NCI-H1092 treated with DMSO at 0.1 percent for 48 hours (cell line): ENCODE data around the gene KLC1.

Experiments
- DNase-seq: peaks from one replicate; lab custom pipeline; 2025; lab: John Stamatoyannopoulos, UW

KLC1 gene

DNA sequence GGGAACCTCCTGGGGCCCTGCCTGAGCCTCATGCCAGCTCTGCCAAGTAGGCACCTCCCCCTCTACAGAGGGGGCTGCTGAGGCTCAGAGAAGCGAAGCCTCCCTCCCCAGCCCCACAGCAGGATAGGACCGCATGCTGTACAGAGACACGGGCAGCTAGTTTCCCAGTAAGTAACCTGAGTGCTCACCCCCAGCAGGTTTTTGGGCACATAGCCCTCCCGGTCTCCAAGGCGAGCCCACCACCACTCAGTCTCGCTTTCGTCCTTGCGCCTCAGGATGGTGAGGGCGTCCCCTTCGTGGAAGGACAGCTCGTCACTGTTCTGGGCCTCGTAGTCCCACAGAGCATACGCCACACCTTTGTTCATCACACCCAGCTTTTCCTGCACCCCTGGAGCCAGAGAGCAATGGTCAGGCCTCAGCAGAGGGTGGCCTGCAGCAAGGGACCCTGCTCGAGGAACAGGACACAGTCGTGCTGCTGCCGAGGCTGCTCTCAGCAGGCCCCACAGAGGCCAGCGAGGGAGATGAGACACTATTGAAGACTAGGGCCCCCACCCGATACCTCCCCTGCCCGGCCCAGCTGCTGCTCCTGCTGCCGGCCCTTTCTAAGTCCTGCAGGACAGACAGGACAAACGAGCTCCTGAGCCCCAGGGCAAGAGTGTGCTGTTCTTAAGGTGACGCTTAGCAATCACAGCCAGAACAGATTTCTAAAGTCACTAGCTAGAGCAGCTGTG is 107.0 kb downstream of the KLC1 start:
- no peak for DNase-seq

DNA sequence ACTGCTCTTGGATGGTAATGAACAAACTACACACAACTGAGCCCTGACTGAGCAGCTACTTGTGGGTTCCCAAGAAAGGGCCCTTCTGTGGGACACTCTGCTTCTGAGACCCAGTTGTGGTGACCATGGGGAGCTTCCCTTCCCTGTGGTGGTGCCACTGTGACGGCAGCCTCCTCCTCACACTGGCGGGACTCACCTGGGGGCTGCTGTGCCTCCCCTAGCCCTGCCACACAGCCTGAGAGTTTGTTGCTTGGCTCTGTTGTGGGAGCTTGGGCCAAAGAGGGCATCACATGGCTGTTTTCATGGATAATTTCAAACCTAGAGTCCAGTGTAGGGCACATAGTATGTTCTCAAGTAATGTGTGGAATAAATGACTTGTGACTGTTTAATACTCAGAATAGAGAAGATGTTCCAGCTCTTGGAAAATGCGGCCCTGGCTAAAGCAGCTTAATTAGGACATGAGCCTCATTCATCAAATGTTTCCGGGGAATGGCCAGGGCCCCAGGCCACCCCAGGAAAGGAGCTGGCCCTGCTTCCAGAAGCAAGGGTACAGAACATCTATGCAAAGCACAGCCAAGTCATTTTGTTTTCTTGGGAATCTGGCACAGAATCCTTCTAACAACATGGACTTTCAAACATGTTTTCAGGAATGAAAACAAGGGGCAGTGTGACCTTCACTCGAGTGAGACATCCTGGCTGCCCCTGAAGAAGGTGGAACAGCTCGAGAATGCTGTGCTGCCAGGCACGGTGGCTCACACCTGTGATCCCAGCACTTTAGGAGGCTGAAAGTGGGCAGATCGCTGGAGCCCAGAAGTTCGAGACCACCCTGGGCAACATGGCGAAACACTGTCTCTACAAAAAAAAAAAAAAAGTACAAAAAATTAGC is 107.8 kb downstream of the KLC1 start:
- no peak for DNase-seq

DNA sequence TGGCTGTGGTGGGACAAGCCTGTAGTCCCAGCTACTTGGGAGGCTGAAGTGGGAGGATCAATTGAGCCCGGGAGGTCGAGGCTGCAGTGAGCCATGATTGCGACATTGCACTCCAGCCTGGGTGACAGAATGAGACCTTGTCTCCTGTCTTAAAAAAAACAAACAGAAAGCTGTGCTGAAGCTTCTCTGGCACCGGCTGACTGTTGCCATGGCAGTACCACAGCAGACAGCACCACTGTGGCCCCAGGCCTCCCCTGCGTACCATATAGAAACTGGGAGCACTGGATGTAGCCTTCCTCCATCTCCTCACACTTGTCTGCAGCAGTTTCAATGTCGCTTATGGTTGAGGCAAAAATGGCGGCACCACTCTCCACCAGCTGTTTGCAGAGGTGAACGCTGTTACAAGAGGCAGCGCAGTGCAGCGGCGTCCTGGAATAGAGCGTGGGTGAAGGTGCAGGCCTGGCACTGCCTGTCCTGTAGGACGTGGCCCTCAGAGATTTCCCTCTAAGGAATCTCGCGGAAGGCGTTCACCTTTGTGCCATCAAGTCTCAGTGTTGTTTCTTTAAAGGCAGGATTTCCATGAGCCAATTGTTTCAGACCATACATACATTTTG is 108.5 kb downstream of the KLC1 start:
- no peak for DNase-seq

DNA sequence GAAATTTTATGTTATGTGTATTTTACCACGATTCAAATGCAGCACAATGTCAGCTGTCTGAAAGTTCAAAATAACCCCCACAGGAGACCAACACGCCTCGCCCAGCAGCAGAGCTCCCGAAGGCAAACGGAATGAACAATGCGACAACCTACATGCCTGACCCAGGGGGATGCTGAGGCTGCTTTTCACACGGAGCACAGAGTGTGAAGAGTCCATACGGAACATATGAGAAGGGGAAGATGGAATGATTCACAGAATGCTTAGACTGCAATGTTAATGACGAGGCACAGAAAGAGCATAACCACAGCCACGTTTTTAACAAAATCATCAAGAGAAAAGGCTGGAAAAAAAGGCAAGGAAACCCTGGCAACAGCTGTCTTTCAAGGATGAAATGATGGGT is 109.2 kb downstream of the KLC1 start:
- DNase-seq: no peak

DNA sequence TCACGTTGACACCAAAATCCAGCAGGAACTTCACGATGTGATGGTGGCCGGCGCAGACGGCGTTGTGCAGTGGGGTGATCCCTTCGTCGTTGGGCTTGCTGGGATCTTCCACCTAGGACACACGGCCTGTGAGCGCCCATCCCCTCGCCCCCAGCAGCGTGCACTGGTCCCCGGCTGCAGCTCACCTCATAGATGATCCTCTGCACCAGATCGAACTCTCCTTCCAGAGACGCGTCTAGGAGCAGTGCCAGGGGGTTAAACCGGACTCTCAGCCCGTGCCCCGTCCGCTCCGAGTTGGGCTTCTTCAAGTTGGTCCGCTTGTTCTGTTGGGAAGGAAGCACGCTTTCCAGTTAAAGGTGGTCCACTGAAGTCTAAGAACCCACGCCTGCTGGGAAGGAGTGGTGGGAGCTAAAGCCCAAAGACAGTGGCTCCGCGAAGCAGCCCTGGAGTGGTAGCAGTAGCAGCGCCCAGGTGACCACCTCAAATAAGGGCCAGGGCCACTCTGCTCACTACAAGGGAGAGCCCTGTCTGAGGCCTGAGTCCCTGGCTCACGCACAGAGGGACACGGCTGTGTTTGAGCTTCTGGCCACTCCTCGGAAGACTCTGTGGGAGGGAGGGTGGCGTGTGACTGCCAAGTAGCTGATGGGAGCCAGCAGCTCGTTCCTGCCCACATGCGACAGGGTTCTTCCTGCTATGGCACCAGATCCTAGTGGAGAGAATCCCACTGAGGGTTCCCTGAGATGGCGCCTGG is 109.9 kb downstream of the KLC1 start:
- no peak for DNase-seq

DNA sequence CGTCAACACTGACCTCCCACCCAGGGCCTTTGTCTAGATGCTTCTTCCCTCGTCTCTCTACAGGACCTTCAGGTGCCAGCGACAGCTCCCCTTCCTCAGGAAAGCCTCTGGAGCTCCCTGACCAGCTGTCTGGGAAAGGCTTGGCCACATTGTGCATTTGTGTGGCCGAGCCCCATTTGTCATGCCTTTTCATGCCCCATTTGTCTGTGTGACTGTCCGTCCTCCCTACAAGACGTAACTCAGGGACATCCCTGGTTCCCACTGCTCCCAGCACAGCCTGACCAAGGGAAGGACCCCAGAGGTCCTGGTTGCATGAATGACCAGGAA is 110.4 kb downstream of the KLC1 start:
- DNase-seq: no peak

DNA sequence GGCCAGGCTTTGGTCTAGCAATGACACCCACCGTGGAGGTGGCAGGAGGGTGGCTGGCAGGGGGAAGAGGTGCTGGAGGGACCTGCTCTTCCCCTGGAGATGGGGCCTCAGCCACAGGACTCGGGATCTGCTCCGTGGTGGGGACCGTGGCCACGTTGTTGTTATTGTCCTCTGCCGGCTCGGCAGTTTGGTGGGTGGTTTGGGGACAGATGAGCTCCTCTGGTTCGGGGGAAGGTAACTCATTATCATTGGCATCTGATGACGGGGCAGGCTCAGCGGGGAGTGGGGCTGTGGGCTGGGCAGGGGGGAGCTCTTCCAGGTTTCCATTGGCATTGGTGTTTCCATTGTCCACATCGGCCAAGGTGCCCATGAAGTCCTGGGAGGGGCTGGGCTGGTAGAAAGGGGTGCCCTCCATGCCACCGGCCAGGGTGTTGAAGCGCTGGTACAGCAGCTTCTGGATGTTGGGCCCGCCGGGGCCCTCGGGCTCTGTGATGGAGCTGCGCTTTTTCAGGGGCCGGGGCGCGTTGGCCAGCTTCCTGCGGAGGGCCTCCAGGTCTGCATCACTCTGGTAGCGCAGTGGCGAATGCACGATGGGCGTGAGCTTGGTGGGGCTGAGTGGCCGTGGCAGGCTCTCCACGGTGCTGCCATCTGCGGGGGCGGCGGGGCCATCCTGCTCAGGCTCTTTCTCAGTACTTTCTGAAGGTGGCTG is 110.9 kb downstream of the KLC1 start:
- no peak for DNase-seq

DNA sequence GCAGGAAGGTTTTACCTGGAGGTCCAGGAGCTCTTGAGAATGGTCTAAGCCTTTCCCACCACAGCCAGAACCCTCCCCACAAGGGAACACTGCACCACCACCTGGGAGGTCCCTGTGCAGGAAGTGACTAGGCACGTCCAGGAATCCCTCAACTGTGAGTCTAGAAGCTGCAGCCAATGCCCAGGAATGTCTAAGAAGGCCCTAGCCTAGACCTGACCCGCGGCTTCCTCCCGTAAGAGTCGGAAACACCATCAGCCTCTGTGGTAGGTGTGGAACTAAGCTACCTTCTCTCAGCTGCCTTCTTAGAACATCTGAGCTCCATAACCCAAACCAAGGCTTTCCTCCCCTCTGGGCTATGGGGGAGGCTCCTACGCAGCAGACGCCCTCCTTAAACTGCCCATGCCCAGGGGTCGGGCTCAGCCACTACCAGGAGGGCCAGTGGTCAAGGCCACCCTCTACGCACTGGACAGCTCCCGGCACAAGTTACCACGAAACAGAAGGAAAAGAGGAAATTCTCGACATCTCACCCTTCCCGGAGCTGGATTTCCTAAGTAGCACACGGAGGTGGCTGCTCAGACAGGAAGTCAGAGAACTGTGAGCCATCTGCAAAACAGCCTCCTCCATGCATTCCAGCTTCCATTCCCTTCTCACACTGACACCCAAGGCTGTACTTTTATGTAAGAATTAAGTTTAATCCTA is 112.1 kb downstream of the KLC1 start:
- no peak for DNase-seq

DNA sequence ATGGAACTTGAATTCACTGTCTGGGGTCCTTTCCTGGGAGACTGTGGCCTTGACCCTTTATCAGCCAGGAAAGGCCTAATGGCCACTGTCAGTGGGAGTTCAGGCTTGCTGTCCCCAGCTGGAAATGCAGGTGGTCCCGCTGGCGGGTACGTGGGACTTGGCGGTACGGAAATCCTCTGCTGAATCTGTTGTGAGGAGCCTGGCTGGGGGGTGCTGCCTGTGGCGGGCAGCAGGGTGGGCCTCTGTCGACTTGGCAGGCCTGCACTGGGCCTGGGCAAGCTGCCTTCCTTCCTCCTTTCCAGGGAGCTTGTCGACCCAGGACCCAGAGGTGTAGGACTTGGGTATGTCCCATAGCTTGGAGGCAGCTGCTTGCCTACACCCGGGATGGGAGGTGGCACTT is 112.9 kb downstream of the KLC1 start:
- no peak for DNase-seq

DNA sequence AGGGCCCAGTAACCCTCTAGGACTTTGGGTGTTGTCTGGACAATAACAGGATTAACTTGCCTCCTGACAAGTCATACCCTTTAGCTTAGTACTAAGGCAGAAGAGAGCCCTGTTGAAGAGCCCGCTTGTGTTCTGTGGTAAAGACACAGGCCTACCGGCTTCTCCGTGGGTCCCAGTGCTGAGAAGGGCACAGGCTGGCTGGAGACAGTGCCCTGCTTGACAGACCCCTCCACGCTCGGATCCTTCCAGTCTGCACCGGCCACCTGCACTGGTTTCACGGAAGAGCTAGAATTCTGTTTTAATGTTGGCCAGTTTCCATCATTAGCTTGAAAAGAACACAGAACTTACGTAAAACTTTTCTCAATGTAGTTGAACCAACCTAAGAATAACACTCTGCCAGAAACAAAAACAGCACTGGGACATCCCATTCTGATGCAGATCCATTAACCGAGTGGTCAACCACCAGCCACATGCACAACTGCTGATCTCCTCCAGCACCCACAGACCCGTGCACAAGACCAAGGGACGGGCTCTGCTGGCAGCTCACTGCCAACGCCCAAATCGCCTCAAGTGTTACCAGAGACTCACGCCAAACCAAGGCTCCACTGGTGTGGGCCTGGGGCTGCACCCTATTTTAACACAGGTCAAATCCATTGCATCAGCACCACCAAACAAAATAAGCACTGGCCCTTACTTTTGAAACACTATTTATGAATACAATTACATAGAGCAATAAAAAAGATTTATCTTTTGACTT is 113.7 kb downstream of the KLC1 start:
- DNase-seq: no peak

DNA sequence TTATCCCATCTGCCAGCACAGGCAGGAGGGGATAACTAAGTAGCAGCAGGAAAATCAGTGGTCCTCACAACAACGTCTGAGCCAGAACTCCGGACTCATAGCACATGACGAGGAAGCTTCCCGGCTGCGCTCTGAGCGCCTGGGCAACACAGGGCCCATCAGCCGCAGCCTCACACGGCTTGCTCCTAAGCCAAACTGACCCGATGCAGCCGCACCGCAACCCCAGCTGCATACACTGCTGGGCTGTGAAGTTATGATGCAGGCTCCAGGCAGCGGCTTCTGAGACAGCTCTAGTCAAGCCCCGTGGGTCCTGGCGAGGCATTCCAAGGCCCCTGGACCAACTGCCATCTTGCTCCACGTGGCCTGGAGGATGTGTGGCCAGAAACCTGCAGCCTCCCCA is 114.7 kb downstream of the KLC1 start:
- no peak for DNase-seq

DNA sequence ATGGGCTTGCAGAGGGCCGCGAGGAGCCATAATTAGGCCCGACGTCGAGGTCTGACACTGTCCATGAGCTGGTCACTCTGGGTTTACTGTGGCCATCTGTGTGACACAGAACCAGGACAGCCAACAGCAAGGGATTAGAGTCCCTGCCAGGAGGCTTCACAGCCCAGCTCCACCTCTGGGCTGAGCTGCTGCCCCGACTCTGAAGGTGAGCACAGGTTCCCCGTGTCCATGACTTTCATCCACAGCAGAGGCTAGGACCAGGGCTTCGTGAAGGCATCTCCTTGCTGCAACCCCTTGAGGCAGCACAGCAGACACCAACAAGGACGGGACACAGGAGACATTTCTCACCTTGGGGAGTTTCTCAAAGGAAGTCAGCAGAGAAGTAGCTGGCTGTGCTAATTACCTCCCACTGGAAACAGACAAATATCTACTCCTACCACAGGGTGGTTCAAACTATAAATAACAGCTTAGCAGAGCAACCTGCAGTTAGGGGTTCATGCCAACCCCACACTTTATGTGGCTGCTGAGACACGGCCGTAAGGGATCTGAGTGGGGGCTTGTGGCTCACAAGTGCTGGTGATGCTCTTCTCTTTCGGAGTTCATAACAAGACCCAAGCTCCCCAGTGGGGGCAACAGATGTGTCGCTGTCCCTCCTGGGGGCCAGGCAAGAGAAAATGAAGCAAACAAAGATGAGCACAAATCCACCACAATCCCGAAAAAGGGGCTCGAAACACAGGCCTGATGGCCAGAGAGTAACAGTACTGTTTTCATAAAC is 115.8 kb downstream of the KLC1 start:
- DNase-seq: no peak

DNA sequence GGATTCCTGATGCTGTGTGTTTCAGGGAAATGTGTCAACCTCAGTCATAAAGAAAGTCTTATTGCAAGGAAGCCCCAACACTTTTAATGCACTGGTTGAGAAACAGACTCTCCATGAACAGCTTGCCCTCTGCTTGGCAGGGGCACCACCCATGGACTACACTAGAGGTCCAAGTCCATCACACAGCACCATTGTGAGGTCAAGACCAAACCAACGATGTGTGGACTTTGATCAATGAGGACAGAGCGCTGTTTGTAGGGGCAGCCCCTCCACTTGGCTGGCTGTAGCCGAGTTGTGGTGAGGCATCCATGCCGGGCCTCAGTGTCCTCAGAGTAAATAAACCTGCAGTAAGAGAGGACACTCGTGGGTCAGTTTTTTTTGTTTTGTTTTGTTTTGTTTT is 116.4 kb downstream of the KLC1 start:
- DNase-seq: no peak

DNA sequence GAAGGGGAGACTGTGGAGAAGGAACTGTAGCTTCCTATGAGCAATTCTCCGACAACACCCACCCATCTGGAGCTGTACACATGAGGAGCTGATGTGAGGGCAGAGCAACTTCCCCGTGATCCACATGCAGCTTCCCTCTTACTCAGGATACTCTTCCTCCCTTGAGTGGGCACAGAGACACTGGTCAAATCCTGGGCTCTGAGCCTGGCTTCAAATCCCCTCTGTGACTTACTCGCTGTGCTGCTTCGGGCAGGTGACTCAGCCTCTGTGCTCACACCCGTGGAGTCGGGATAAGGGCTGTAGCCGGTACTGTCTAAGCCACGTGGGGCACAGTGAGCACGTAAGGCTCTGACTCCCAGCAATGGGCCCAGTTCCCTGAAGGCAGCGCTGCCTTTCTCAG is 117.7 kb downstream of the KLC1 start:
- DNase-seq: no peak

DNA sequence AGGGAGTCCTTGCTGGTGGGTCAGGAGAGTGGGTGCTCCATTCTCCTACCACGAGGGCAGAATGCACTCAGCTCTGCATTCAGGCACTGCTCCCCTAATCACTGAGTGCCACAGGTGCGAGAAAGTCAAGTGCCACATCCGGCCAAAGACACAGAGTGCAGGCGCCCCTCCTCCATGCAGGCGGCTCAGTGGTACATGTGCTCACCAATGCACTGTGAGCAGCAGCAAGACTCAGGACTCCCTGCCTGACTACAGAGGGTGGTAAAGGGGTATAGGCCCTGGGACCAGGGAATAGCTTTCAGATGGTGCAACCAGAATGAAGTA is 119.5 kb downstream of the KLC1 start:
- DNase-seq: no peak

DNA sequence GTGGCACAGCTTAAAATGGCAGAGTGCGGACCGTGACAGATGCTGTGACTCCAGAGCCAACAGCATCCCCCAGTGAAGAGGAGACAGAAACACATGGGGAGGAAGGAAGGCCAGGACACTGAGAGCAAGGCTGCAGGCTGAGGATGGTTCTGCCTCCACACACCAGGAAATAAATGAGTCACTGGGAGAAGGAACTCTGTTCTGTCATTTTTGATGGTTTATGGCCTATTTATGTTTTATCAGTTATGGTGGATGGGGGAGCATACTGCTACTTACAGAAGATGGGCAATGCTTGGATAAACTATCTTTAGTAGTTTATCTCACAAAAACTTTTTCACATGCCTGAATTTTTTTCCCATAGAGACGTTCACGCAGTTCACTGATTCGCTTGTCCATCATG is 120.4 kb downstream of the KLC1 start:
- DNase-seq: no peak

DNA sequence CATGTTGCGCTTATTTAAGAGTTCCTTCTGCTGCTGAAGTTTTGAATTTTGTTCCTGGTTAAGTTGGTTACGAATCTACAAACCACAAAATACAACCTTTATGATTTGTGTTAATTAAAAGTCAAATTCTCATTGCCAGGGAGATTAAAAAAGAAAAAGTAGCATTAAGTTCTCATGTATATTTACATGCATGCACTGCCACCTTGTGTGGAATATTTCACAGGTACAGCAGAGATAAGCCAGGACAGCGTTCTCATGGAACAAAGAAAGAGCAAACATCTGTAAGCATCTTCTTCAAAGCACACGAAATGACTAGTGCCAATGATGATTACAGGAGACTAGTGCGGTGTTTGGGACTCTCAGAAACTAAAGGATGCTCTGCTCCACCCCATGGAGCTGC is 120.8 kb downstream of the KLC1 start:
- no peak for DNase-seq
